NCI-H446 (cell line): ENCODE data around the gene CYP21A2.
A peak's percentile ranks its signal among the peaks of the same experiment; 100 is the strongest.
"Not testable (repeated sequence)": the region's sequence is repeated elsewhere in the genome, so short reads cannot be mapped to it uniquely, and the experiment has no call there.

ENCODE experiments used
- DNase-seq, 2 experiments: peaks; one replicate each; lab custom pipeline; 2025; lab: John Stamatoyannopoulos, UW

CYP21A2 gene

DNA sequence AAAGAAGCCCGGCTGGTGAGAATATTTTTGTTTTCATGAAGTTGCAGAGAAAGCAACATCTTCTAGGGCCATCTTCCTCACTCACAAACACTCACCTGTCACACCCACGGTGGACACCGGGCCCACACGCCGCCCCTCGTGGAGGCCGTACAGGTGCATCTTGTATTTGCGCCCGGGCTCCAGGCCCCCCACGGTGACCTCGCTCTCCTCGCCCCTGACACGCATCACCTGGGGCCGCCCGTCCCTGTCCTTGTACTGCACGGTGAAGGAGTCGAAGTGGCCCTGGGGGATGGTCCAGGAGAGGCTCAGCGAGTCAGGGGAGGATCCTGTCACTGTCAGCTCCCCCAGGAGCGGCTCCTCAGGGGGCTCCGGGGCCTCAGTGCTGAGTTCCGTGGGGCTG is 17.5 kb downstream of the CYP21A2 start:
- DNase-seq, result not testable (repeated sequence)

- no peak for DNase-seq
These were observed 18.0 kb downstream of the CYP21A2 start for GRCh38 chr6:32056254-32056653.

GRCh38 chr6:32057966-32058365 is 19.8 kb downstream of the CYP21A2 start:
- no peak for DNase-seq

DNA sequence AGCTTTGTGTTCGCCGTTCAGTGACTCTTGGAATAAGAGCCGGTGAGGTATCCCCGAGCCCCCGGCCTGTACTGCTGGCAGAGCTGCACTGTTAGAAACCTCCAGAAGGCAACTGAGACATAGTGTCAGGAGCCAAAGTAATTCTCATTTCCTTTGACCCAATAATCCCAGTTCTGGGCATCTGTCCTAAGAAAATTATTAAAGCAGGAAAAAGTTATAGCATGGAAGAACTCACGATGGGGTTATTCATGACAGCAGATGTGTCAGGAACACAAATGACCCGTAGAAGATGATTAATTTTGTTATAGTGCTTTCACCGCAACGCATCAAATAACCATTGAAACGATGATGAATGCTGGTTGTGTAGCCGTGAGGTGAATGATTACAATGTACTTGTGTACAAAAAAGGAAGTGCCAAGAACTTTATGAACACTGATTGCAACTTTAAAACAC is 20.3 kb downstream of the CYP21A2 start:
- DNase-seq, result no peak

GRCh38 chr6:32060966-32061655 is 22.9 kb downstream of the CYP21A2 start:
- DNase-seq, result no peak

- no peak for DNase-seq
These were observed 26.5 kb downstream of the CYP21A2 start for GRCh38 chr6:32064706-32065105.

DNA sequence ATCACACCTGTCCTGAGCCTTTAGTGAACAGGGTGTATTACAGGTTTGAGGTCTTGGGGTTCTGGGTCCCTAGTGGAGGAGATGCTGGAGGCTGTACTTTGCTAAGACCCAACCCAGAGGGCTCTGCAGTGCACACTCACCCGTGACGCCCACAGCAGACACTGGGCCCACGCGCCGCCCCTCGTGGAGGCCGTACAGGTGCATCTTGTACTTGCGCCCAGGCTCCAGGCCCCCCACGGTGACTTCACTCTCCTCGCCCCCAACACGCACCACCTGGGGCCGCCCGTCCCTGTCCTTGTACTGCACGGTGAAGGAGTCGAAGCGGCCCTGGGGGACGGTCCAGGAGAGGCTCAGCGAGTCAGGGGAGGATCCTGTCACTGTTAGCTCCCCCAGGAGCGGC is 29.3 kb downstream of the CYP21A2 start:
- not testable (repeated sequence) for DNase-seq

DNA sequence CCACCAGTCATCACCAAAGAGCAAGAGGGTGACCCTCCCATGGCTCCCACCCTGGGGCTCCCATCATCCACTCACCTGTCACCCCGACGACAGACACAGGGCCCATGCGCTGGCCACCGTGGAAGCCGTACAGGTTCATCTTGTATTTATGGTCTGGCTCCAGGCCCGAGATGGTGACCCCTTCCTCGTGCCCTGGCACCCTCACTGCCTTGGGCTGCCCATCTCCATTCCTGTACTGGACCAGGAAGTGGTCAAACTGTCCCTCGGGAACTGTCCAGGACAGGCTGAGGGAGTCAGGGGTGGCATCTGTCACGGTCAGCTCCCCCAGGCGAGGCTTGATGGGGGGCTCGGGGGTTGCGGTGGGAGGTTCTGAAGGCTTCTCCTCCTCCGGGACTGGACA is 30.1 kb downstream of the CYP21A2 start:
- not testable (repeated sequence) for DNase-seq

- DNase-seq, result no peak
These were observed 30.7 kb downstream of the CYP21A2 start for GRCh38 chr6:32068867-32069266.

DNA sequence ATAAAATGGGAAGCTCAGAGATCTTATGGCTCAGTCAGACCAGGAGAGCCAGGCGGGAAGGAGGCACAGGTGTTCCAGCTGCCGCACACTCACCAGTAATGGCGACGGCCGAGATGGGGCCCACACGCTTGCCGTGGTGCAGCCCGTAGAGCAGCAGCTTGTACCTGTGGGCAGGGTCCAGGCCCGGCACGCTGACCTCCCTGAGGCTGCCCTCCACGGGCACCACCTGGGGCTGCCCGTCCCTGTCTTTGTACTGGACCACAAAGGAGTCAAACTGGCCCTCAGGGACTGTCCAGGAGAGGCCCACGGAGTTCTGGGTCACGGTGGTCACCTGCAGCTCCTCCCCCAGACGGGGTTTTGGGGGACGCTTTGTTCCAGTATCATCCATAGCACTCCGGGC is 31.2 kb downstream of the CYP21A2 start:
- no peak for DNase-seq

GRCh38 chr6:32069878-32070515 is 31.8 kb downstream of the CYP21A2 start:
- DNase-seq, result no peak

DNA sequence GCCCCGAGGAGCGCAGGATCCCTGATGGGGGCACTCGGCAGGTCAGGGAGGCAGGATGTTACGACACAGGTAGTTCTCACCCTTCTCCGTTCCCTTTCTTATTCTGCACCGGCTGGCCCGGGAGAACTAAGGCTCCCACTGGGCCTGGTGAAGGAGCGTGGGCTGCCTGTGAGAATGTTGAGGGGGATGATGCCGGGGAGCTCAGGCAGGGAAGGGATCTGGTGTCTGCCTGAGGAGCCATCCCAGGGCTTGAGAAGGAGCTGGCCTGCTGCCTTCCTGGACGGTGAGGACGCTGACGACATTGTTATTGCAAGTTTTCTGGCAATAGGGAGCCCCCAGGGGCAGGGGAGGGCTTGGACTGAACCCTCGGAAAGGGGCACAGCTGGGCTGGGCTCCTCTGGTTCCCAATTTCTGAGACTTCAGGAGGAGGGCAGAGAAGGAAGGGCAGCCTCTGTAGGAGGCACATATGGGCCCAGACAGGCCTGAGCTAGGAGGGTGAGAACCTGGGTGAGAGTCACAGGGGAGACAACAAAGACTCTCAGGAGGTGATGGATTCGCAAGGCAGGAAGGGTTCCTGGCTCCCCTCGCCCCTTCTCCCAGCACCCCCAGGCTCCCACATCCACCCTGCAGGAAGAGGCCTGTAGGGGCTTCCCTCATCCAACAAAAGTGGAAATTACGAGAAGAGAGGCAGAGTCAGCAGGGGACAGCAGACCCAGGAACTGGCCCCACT is 32.8 kb downstream of the CYP21A2 start:
- no peak for DNase-seq

GRCh38 chr6:32073101-32073500 is 34.9 kb downstream of the CYP21A2 start:
- no peak for DNase-seq

- DNase-seq, result no peak
These were observed 35.4 kb downstream of the CYP21A2 start for GRCh38 chr6:32073613-32074012.

- DNase-seq, result no peak
These were observed 36.8 kb downstream of the CYP21A2 start for GRCh38 chr6:32074996-32075532.

- DNase-seq, result no peak
These were observed 37.6 kb downstream of the CYP21A2 start for GRCh38 chr6:32075781-32076180.

- DNase-seq, result no peak
These were observed 38.1 kb downstream of the CYP21A2 start for GRCh38 chr6:32076321-32076809.

GRCh38 chr6:32079566-32080290 is 41.5 kb downstream of the CYP21A2 start:
- no peak for DNase-seq

DNA sequence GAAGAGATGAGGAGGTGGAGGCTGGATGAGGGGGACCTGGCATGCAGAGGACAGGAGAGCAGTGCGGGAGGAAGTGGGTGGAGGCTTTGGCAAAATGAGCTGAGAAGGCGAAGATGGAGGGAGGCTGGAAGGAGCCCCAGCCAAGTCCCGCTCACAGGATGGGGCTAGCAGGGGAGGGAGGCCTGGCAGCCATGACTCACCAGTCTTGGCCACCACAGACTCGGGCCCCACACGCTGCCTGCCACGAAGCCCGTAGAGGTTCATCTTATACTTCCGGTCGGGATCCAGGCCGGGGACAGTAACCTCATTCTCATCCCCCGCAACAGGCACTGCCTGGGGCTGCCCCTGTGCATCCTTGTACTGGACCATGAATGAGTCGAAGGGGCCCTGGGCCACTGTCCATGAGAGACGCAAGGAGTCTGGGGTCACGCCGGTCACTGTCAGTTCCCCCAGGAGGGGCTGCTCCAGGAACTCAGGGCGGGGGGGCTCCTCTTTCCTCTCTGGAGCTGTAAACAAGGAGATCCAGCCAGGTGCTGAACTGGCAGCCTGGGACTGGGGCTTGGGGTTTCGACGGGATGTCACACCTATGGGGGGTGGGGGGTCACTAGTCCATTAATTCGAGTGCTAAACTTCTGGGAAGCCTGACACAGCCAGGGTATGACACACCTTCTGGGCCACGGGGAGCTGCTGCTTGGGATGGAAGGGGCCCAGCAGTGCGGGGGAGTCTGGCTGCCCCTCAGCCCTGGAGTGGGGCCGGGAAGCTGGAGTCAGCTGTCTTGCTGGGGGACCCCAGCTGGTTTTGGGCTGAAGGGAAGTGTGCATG is 43.2 kb downstream of the CYP21A2 start:
- DNase-seq, result peak in 1 of 2 experiments; percentile 5

DNA sequence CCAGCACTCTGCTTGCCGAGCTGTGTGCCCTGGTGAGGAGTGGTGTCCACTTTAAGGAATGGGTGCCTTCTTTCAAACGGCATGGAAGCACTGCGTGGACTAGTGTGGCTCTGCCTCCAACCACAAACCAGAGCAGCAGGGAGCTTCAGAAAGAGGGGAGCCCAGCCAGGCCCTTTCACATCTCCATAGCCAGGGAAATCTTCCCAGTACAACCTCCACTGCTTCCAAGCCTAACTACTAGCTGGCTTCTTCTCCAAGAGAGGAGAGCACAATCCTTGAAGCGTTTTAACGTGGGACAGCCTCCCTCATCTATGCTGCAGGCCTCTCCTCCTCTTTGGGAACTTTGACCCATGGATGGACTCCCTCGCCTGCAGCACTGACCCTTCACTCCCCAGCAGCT is 44.3 kb downstream of the CYP21A2 start:
- DNase-seq, result no peak

DNA sequence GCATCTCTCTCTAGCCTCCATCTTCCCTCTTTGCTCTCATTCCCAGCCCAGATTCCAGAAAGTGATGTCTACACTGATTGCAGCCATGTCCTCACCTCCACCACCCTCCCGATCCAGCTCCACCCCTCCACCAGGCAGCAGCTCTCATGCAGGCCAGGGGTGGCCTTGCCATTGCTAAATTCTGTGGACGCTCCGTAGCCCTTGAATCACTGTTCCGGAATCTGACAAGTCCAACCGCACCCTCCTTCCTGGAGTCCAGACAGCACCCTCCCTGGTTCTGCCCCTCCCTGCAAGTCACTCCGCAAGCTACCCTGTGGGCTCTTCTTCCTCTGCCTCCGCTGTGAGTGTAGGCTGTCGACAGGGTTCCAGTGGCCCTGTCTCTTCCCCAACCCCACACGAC is 44.7 kb downstream of the CYP21A2 start:
- no peak for DNase-seq
